ENCODE measurements around the gene ACOX2. TPM values are rescaled to one million over a fixed set of nuclear protein-coding genes. Genes with fewer than 3 reads are reported as not detected.

The ACOX2 gene
- total and polyA plus RNA-seq, 2 of the 13 experiments (the other 11 are each of a cell fraction or from before 2014, with no cell fraction given): 42.6 to 98.5 TPM

DNA sequence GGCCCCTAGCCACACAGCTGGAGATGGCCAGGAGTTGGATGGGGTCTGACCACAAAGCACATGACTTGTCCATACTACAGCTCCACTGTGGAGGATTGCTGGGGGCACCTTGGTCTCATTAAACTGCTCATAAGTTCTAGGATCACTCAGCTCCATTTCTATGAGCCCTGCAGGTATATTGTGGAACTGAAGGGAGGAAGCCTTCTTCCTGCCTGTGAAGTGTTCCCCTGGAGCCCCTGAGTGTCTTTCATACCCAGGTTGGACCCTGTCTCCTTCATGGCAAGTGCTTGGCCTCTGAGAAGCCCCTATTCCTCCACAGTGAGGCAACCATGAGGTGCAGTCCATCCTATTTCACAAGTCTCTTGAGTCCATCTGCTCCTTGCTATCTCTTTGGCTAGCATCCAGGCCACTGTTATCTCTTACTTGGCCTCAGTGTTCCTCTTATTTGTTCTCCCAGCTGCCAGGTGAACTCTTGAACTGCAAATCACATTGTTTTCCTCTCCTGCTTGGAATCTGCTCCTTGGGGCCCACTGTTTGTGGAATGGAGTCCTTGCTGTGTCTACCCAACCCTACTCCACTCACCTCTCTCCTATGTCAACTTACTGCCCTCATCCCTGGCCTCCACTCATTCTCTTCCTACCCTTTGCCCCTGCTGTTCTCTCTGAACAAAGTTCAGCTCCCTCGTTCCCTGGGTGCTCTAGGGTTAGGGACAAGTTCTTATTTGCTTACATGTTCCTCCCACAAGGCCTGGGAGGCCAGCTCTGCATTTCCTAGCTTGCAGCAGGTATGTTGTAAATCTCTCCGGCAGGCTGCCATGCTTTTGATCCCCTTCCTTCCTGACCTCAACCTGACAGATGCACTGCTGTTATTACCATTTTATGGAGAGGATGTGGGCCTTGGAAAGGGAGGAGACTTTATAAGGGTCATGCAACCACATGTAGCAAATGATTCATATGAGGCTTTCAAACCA, 1.2 kb downstream of the ACOX2 start (continued):
- peak; percentile 46; the same call in 1 of the 2 replicates for TF ChIP-seq EHMT2 (IDR thresholded peaks at IDR 0.05; ENCODE audit: borderline replicate concordance, low read depth, low read length)
- no peak for TF ChIP-seq ZFP36L1 (CRISPR knock-in tag; IDR thresholded peaks at IDR 0.05)
- TF ChIP-seq MEIS2 (CRISPR knock-in tag; IDR thresholded peaks at IDR 0.05): no peak
- TF ChIP-seq, protein P1, sequence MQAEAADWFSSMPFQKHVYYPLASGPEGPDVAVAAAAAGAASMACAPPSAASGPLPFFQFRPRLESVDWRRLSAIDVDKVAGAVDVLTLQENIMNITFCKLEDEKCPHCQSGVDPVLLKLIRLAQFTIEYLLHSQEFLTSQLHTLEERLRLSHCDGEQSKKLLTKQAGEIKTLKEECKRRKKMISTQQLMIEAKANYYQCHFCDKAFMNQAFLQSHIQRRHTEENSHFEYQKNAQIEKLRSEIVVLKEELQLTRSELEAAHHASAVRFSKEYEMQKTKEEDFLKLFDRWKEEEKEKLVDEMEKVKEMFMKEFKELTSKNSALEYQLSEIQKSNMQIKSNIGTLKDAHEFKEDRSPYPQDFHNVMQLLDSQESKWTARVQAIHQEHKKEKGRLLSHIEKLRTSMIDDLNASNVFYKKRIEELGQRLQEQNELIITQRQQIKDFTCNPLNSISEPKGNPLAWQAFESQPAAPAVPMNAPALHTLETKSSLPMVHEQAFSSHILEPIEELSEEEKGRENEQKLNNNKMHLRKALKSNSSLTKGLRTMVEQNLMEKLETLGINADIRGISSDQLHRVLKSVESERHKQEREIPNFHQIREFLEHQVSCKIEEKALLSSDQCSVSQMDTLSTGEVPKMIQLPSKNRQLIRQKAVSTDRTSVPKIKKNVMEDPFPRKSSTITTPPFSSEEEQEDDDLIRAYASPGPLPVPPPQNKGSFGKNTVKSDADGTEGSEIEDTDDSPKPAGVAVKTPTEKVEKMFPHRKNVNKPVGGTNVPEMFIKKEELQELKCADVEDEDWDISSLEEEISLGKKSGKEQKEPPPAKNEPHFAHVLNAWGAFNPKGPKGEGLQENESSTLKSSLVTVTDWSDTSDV (CRISPR knock-in tag; IDR thresholded peaks at IDR 0.05): no peak
- no peak for TF ChIP-seq PHF5A (CRISPR knock-in tag; IDR thresholded peaks at IDR 0.05; ENCODE audit: low read depth, unreplicated experiment)
- TF ChIP-seq ETV6 (CRISPR knock-in tag; conservative IDR thresholded peaks at IDR 0.05): no peak
- TF ChIP-seq, protein P2, sequence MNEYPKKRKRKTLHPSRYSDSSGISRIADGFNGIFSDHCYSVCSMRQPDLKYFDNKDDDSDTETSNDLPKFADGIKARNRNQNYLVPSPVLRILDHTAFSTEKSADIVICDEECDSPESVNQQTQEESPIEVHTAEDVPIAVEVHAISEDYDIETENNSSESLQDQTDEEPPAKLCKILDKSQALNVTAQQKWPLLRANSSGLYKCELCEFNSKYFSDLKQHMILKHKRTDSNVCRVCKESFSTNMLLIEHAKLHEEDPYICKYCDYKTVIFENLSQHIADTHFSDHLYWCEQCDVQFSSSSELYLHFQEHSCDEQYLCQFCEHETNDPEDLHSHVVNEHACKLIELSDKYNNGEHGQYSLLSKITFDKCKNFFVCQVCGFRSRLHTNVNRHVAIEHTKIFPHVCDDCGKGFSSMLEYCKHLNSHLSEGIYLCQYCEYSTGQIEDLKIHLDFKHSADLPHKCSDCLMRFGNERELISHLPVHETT (CRISPR knock-in tag; conservative IDR thresholded peaks at IDR 0.05): no peak
- no peak for TF ChIP-seq ZSCAN30 (CRISPR knock-in tag; IDR thresholded peaks at IDR 0.05)
- peak; percentile 70 for TF ChIP-seq ZSCAN9 (CRISPR knock-in tag; IDR thresholded peaks at IDR 0.05; ENCODE audit: borderline replicate concordance)
- no peak for TF ChIP-seq MBD4 (IDR thresholded peaks at IDR 0.05; ENCODE audit: borderline replicate concordance, low read length)
- no peak for TF ChIP-seq RAD51 (IDR thresholded peaks at IDR 0.05; ENCODE audit: borderline replicate concordance)
- TF ChIP-seq, protein P3, sequence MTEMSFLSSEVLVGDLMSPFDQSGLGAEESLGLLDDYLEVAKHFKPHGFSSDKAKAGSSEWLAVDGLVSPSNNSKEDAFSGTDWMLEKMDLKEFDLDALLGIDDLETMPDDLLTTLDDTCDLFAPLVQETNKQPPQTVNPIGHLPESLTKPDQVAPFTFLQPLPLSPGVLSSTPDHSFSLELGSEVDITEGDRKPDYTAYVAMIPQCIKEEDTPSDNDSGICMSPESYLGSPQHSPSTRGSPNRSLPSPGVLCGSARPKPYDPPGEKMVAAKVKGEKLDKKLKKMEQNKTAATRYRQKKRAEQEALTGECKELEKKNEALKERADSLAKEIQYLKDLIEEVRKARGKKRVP (CRISPR knock-in tag; IDR thresholded peaks at IDR 0.05): 0 out of 4 replicates have a peak, but pooled peaks of 1 of the 2 experiments have one; percentile 17
- no peak for TF ChIP-seq ZZZ3 (CRISPR knock-in tag; IDR thresholded peaks at IDR 0.05; ENCODE audit: borderline replicate concordance)
- 0 out of 2 replicates have a peak, but pooled peaks have one; percentile 40 for TF ChIP-seq LCORL (IDR thresholded peaks at IDR 0.05)
- peak; percentile 79 for TF ChIP-seq LCORL (CRISPR knock-in tag; IDR thresholded peaks at IDR 0.05)
- TF ChIP-seq RXRB (CRISPR knock-in tag; IDR thresholded peaks at IDR 0.05; ENCODE audit: borderline replicate concordance): peak; percentile 95
- TF ChIP-seq ZNF230 (CRISPR knock-in tag; IDR thresholded peaks at IDR 0.05): no peak
- TF ChIP-seq, protein P4, sequence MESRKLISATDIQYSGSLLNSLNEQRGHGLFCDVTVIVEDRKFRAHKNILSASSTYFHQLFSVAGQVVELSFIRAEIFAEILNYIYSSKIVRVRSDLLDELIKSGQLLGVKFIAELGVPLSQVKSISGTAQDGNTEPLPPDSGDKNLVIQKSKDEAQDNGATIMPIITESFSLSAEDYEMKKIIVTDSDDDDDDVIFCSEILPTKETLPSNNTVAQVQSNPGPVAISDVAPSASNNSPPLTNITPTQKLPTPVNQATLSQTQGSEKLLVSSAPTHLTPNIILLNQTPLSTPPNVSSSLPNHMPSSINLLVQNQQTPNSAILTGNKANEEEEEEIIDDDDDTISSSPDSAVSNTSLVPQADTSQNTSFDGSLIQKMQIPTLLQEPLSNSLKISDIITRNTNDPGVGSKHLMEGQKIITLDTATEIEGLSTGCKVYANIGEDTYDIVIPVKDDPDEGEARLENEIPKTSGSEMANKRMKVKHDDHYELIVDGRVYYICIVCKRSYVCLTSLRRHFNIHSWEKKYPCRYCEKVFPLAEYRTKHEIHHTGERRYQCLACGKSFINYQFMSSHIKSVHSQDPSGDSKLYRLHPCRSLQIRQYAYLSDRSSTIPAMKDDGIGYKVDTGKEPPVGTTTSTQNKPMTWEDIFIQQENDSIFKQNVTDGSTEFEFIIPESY (CRISPR knock-in tag; IDR thresholded peaks at IDR 0.05): no peak
- TF ChIP-seq ZNF569 (CRISPR knock-in tag; IDR thresholded peaks at IDR 0.05; ENCODE audit: borderline replicate concordance): no peak
- TF ChIP-seq, protein P5, sequence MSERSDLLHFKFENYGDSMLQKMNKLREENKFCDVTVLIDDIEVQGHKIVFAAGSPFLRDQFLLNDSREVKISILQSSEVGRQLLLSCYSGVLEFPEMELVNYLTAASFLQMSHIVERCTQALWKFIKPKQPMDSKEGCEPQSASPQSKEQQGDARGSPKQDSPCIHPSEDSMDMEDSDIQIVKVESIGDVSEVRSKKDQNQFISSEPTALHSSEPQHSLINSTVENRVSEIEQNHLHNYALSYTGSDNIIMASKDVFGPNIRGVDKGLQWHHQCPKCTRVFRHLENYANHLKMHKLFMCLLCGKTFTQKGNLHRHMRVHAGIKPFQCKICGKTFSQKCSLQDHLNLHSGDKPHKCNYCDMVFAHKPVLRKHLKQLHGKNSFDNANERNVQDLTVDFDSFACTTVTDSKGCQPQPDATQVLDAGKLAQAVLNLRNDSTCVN (CRISPR knock-in tag; IDR thresholded peaks at IDR 0.05; ENCODE audit: borderline replicate concordance): peak; percentile 51; the same call in 1 of the 2 replicates
- peak; percentile 78 for TF ChIP-seq TRIM24 (CRISPR knock-in tag; IDR thresholded peaks at IDR 0.05)
